Cardiac muscle cell (in vitro differentiated cells and primary cell): ENCODE measurements around the gene PHF13. TPM values are rescaled to one million over a fixed set of nuclear protein-coding genes. Genes with fewer than 3 reads are reported as not detected.
A peak's percentile ranks its signal among the peaks of the same experiment; 100 is the strongest.

Experiments used
- DNase-seq, 2 donors: peaks; one replicate each; pipeline versions ENCODE4 v3.0.0 to v3.0.0-alpha.2; 2010 to 2017; ENCODE audit warnings: low read depth in 1 of 2, low spot score in 1 of 2
- H3K27ac ChIP-seq: fragments of 200-600 bp; sonication (generic); 2 replicates; pipeline ENCODE4 v1.5.1; 2016
- H3K27me3 ChIP-seq: fragments of 200-600 bp; sonication (generic); 2 replicates; pipeline ENCODE4 v1.6.0; 2016; ENCODE audit warnings: control low read depth
- H3K36me3 ChIP-seq: fragments of 200-600 bp; sonication (generic); 2 replicates; pipeline ENCODE4 v1.5.1; 2016; ENCODE audit warnings: control low read depth
- H3K4me1 ChIP-seq: fragments of 200-600 bp; sonication (generic); 2 replicates; pipeline ENCODE4 v1.8.1; 2017; ENCODE audit warnings: low read depth, mild to moderate bottlenecking, mixed run types
- H3K4me3 ChIP-seq: fragments of 200-600 bp; sonication (generic); 2 replicates; pipeline ENCODE4 v1.5.1; 2016; ENCODE audit warnings: mild to moderate bottlenecking
- H3K9me3 ChIP-seq: fragments of 200-600 bp; sonication (generic); 2 replicates; pipeline ENCODE4 v1.5.1; 2017; ENCODE audit warnings: low read depth, mild to moderate bottlenecking, control low read depth
- CTCF ChIP-seq: IDR thresholded peaks from 2 replicates; pipeline ENCODE4 v1.5.1; 2012; ENCODE audit warnings: low read depth, mild to moderate bottlenecking, low read length
- polyA plus RNA-seq: library from polyadenylated mRNA; unstranded; fragments of >200 nt; fragmentation: Nextera tagmentation; extraction: Ambion mirVana; gene quantifications from 2 replicates; pipeline ENCODE4 v1.2.1, GENCODE V29; 2016
- total RNA-seq: library from RNA; depleted of rRNA; stranded (reverse); fragments of >200 nt; gene quantifications from 2 replicates; pipeline ENCODE4 v1.2.3, GENCODE V29; 2016

The PHF13 gene
- total RNA-seq (20.6 and 31.6 TPM in 2 replicates), polyA plus RNA-seq (16.8 and 25.9 TPM in 2 replicates)

DNA sequence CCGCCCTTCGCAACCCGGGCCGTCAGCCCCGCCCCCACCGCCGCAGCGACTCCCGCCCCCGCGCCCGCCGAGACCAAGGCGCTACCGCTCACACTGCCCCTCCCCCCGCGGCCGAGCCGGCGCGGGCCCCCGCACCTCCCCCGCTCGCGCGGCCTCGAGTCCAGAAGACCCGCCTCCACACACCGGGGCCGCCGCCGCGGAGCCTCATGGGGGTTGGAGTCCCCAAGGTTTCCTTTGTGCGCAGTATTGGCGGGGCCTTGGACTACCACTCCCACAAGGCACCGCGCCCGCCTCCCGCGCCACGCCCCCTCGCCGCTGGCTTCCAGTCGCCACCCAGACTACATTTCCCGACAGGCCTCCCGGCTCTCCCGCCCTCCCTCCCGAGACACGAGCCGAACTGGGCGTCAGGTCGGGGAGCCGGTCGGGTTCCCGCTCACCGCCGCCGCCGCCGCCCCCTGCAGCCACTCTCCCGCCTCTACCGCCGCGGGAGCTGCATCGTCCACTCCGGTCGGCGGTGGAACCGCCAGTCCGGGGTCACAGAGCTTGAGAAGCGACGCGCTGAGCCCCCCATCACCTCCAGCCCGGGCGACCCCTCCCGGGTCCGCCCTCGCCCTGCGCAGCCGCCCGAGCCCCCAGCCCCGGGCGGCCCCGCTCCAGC lies at the start of gene PHF13:
PHF13 (plus strand) TSS at position 371 of the 658 bp plus-strand sequence. CDS start 336 bp downstream, outside the sequence.
- no peak for TF ChIP-seq CTCF
- no peaks in the 10 kb centered on the region for H3K27me3 ChIP-seq
- DNase-seq = peak; percentile 100
- no peaks in the 10 kb centered on the region for H3K9me3 ChIP-seq
- H3K27ac ChIP-seq = peak within 1 kb of the TSS; percentile 91
- H3K4me1 ChIP-seq = peaks cover 19% of the 10 kb centered on the region
- H3K36me3 ChIP-seq = peaks cover 9% of the 10 kb centered on the region
- peak within 1 kb of the TSS; percentile 98 for H3K4me3 ChIP-seq

DNA sequence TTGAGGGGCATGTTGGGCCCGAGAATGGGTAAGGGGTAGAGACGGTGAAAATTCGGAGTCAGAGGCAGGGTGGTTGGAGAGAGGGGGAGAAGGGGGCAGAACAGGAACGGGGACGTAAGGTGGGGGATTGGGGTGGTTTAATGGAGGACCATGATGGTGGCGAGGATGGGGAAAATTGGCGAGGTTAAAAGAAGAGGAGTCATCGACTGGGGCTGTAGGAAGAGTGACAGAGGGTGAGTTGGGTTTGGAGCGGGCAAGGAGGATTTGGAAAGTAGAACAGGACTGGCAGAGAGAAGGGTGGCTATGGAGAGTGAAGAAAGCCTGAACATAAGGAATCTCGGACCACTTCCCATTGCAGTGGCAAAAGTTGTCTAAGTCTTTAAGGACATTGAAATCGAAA lies 44.5 kb upstream of the PHF13 start:
- Histone ChIP-seq H3K9me3 (no peaks in the 10 kb centered on the region), H3K4me3 (no peak overlapping the region), H3K4me1 (no peaks in the 10 kb centered on the region), H3K27me3 (peaks cover 15% of the 10 kb centered on the region), H3K27ac (no peak overlapping the region), H3K36me3 (no peaks in the 10 kb centered on the region)
- no peak for TF ChIP-seq CTCF
- DNase-seq = no peak

- H3K36me3 ChIP-seq = no peaks in the 10 kb centered on the region
- no peak for TF ChIP-seq CTCF
- H3K27ac ChIP-seq = no peak overlapping the region
- peaks cover 6% of the 10 kb centered on the region for H3K27me3 ChIP-seq
- H3K4me3 ChIP-seq = no peak overlapping the region
- H3K4me1 ChIP-seq = no peaks in the 10 kb centered on the region
- H3K9me3 ChIP-seq = no peaks in the 10 kb centered on the region
- DNase-seq = no peak
Measured at GRCh38 chr1:6570100-6570499, 43.4 kb upstream of the PHF13 start.

- Histone ChIP-seq H3K4me1 (no peaks in the 10 kb centered on the region), H3K9me3 (no peaks in the 10 kb centered on the region), H3K4me3 (no peak overlapping the region), H3K27ac (no peak overlapping the region), H3K27me3 (no peaks in the 10 kb centered on the region), H3K36me3 (no peaks in the 10 kb centered on the region)
- no peak for TF ChIP-seq CTCF
- no peak for DNase-seq
Measured at GRCh38 chr1:6570987-6571386, 42.5 kb upstream of the PHF13 start.

DNA sequence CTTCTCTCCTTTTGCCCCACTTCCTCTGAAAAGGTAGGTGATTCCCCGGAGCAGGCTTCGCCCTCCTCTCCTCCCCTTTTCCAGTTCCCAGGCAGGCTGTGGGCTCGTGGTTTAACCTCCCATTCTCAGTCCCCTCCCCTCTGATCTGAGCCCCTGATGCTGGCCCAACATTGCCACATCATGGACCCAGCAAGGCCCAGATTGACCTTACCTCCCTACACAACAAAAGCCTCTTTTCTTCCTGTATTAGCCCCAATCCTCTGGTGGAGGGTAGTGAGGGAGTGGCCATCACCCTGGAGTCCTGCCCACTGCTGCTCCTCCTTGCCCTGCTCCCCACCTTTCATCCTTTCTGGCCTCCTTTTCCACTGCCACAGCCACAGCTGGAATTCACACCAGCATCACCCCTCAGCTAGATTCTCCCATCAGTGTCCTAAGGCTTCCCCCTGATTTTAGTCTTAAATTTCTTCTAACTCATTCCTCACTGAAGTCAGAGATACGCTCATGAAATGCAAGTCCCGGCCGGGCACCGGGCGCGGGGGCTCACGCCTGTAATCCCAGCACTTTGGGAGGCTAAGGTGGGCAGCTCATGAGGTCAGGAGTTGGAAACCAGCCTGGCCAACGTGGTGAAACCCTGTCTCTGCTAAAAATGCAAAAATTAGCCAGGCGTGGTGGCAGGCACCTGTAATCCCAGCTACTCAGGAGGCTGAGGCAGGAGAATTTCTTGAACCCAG lies 40.7 kb upstream of the PHF13 start:
- DNase-seq = no peak
- Histone ChIP-seq H3K4me1 (no peaks in the 10 kb centered on the region), H3K27me3 (no peaks in the 10 kb centered on the region), H3K9me3 (no peaks in the 10 kb centered on the region), H3K27ac (no peak overlapping the region), H3K4me3 (no peak overlapping the region), H3K36me3 (no peaks in the 10 kb centered on the region)
- no peak for TF ChIP-seq CTCF
